Epithelial cell of esophagus (primary cell): ENCODE results near the gene ZC3H12D.

Experiments
- DNase-seq: peaks from one replicate; pipeline ENCODE4 v3.0.0; 2010; ENCODE audit warnings: low read depth
- H3K4me3 ChIP-seq: 2 replicates; pipeline ENCODE4 v1.5.1; 2011; ENCODE audit warnings: mild to moderate bottlenecking, low read length, control low read depth
- TF ChIP-seq, protein P1 (sequence below): IDR thresholded peaks from 2 replicates; pipeline ENCODE4 v1.5.1; 2011; ENCODE audit warnings: low read depth, mild to moderate bottlenecking, low read length, control low read depth, inconsistent platforms; ENCODE audit not compliant: insufficient read depth; ENCODE audit errors: missing control alignments

ZC3H12D gene

DNA sequence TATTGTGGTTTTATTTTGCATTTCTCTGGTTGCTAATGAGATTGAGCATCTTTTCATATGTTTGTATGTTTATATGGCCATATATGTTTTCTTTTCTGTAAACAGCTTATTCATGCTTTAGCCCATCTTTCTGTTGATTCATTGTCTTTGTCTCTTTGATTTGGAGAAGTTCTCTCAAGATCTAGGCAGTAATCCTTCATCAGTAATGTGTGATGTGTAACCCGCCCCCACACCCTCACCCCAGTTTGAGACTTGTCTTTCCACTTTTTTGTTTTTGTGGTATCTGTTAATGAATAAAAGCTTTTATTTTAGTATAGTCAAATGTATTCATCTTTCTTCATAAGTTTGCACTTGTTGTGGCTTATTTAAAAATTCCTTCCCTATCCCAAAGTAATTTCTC lies 26.0 kb downstream of the ZC3H12D start:
- DNase-seq = no peak
- no peak overlapping the region for H3K4me3 ChIP-seq
- TF ChIP-seq, protein P1, sequence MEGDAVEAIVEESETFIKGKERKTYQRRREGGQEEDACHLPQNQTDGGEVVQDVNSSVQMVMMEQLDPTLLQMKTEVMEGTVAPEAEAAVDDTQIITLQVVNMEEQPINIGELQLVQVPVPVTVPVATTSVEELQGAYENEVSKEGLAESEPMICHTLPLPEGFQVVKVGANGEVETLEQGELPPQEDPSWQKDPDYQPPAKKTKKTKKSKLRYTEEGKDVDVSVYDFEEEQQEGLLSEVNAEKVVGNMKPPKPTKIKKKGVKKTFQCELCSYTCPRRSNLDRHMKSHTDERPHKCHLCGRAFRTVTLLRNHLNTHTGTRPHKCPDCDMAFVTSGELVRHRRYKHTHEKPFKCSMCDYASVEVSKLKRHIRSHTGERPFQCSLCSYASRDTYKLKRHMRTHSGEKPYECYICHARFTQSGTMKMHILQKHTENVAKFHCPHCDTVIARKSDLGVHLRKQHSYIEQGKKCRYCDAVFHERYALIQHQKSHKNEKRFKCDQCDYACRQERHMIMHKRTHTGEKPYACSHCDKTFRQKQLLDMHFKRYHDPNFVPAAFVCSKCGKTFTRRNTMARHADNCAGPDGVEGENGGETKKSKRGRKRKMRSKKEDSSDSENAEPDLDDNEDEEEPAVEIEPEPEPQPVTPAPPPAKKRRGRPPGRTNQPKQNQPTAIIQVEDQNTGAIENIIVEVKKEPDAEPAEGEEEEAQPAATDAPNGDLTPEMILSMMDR = no peak

DNA sequence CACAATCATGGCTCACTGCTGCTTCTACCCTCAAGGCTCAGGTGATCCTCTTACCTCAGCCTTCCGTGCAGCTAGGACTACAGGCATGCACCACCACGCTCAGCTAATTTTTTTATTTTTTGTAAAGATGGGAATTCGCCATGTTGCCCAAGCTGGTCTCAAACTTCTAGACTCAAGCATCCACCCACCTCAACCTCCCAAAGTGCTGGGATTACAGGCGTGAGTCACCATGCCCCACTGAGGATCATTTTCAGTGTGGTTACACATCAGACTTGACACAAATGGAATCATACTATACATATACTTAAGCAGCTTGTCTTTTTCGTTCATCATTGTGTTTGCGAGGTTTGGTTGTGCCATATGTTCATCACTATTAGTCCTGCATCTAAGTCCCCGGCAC lies 26.6 kb downstream of the ZC3H12D start:
- no peak for DNase-seq

DNA sequence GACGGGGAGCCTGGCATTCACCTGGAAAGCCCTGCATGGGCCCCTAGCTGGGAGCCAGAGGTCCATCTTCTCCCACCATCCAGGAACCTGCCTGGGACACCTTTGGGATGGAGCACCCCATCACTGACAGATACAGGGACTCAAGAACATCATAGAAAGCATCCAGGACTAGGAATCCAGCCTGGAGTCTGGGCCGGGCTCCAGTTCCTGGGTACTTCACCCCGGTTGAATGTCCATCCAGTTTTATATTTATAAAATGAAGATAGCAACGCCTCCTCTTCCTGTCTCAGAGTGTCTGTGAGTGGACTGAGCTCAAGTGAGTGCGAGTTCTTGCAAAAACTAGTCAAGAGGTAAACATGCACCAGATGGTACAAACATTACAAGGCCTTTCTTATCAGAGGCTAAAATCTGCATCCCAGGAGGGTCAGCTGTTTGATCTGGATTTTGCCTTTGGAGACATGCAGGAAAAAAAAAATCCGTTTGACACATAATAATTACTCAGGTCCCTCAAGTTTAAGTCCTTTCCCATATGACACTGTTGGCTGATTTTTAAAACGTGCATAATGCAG lies 27.4 kb downstream of the ZC3H12D start:
- no peak for DNase-seq
- H3K4me3 ChIP-seq = no peak overlapping the region
- TF ChIP-seq, protein P1 = no peak

More for the DNA sequence above, 26.6 kb downstream of the ZC3H12D start:
- no peak overlapping the region for H3K4me3 ChIP-seq
- TF ChIP-seq, protein P1 = no peak

DNA sequence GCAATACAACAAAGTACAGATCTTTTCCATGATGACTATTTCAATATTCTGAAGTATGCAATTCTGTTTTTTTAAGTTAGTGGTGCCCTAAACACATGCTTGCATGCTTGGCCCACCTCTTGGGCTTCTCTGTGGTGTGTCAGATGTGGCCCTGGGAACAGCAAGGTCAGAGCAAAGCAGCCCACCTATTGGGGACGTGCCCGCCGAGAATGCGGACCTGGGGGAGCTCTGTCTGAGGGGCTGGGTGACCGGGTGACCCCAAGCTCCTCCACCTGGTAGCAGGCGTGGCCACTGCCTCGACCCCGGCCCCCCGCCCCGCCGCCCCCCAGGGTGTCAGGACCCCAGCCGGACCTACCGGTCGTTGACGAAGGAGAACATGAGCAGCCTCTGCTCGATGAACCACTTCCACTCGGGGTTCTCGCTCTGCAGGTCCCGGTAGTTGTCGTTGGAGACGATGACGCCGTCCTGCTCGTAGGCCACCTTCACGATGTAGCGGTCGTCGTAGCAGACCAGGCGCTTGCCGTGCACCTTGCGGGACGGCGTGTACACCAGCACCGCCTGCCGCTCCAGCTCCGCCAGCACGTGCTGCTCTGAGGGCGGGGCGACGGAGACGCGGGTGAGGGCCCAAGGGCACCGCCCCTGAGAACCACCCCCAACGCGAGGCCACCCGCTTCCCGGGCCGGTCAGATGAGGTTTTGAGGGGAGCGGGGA lies 28.3 kb downstream of the ZC3H12D start:
- TF ChIP-seq, protein P1 = no peak
- no peak overlapping the region for H3K4me3 ChIP-seq
- DNase-seq = no peak

DNA sequence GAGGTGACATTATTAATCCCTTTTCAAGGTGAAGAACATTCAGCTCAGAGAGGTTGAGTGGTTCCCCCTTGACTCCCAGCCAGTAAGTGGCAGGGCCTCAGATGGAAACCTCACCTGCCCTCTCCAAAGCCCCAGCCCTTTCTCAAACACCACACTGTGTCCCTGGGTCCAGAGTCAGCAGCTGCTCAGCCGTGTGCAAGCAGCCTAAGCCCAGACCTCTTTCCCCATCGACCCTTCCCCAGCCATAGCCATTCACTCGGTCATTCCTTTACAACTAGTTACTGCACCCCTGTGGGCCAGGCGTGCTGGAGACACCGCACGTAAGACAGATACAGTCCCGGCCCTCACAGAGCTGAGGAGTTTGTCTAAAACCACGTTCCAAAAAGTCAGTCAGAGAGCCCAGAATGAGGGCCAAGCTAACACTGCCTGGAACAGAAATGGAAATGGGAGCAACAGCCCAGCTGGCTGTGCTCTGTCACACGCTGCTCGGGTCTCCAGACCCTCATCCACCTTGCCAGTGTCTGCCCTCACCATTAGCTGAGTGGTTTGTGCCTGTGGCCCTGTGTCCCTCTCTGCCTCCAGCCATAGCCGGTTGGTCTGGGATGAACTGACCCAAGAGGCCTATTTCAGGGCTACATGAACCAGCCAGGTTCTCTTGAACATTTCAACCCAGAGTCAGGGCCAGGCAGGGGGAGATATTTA lies 29.6 kb downstream of the ZC3H12D start:
- H3K4me3 ChIP-seq = no peak overlapping the region
- TF ChIP-seq, protein P1 = no peak
- no peak for DNase-seq

DNA sequence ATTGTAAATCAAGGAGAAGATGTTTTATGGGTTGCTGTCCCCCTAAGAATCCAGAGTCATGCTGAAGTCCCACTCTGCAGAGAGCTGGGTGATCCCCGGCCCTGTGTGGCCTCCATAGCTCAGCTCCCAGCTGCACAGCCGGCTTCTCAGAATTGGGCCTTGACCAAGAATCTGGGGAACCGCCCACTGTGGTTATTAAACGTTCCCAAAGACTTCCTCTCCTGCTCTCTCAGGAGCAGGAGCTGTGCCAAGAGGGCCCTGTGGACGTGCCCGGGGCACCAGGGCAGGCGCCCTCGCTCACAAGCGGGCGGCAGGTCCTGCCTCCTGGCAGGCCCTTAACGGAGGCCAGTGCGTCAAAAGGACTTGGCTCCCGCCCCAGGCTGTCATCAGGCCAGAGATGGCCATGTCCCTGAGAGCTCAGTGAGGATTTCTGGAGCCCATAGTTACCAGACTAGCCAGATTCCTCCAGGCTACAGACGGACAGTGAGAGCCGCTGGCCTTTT lies 30.4 kb downstream of the ZC3H12D start:
- no peak overlapping the region for H3K4me3 ChIP-seq
- TF ChIP-seq, protein P1 = no peak
- peak; percentile 41 for DNase-seq
